Hippocampal formation (tissue), 2 donors: ENCODE data around the gene GPR101.

Experiments used
- DNase-seq, 2 donors: peaks; one replicate each; lab custom pipeline; 2025; lab: John Stamatoyannopoulos, UW

GPR101 gene, protein sequence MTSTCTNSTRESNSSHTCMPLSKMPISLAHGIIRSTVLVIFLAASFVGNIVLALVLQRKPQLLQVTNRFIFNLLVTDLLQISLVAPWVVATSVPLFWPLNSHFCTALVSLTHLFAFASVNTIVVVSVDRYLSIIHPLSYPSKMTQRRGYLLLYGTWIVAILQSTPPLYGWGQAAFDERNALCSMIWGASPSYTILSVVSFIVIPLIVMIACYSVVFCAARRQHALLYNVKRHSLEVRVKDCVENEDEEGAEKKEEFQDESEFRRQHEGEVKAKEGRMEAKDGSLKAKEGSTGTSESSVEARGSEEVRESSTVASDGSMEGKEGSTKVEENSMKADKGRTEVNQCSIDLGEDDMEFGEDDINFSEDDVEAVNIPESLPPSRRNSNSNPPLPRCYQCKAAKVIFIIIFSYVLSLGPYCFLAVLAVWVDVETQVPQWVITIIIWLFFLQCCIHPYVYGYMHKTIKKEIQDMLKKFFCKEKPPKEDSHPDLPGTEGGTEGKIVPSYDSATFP

DNA sequence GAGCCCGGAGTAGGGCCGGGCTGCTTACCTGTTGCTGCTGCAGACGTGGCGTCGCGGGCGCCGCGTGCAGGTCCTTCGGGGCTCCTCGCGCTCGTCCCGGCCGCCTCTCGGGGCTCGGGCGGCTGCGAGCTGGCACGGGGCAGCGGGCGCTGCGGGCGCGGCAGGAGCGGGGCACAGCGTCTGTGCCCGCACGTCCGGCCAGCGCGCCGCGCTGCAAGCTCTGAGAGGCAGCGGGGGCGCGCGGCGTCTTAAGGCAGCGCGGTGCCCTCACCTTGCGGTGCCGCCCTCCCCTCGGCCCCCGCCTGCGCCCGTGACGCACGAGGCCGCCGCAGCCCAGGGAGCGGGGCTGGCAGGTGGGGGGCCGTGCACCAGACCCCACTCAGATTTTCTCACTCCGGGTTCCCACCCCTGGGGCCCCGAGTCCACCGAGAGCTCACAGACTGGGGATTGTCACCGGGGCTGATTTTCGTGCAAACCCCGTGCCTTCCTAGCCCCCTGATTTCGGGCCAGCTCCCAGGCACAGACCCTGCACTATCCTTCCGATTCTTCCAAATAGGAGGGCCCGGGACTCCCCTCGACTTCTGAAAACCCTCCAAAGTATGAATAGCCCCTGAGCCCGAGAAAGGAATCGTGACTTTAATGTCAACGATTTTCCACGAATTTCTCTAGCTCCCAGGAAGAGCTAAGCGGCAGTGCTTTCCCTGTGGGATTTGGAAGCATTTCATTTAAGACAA is at the start of gene GPR101:
Gene GPR101, minus strand, starts transcription at position 222 of the 734 bp plus-strand sequence. CDS start 2,321 bp downstream, outside the sequence.
- DNase-seq = no peak

DNA sequence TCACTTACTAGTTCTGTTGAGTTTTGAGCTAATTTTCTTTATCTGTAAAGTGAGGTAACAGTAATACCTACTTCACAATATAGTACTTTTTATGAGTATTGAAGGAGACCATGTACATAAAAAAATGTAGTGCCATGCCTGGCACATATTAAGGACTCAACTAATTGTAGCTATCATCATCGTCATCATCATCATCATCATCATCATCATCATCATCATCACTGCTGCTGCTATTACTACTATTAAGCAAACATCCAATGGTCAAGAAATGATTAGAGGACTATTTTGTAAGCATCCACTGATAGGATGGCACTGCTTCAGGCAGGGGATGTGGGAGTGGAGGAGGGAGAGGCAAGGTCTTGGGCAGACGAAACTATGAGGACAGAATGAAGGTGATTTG is 47.4 kb upstream of the GPR101 start:
- no peak for DNase-seq

DNA sequence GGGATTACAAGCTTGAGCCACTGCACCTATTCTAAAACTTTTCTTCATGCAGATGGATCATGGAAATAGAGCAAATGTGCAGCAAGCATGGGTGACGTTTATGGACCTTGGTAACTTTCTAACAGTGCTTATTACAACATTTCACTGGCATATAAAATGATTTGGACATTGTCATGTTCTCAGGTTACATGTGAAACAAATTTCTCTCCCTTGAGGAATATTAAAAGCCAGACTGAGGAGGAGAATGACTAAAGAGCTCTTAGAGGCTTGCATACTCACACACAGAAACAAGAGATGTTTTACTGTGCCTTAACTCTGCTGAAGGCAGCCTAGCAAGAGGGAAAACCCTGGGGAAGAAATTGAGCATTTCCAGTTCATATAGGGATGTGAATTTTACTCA is 38.6 kb upstream of the GPR101 start:
- no peak for DNase-seq

DNA sequence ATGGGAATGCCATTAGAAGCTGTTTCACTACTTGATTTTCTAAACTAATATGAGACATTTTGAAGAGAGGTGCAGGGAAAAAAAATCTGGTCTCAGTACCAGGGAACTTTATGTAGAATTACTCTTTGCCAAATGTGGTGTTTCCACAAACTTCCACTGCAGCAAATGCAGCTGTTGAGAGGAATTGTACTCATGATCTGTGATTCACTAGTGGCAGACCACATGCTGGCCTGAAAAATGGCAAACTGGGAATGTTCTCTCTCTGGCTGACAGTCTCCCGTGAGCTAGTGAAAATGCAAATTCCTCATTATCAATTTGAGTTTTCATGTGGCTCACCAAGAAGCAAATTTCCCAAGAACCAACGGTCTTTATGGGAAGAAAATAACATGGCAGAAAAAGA is 37.8 kb upstream of the GPR101 start:
- DNase-seq = no peak

DNA sequence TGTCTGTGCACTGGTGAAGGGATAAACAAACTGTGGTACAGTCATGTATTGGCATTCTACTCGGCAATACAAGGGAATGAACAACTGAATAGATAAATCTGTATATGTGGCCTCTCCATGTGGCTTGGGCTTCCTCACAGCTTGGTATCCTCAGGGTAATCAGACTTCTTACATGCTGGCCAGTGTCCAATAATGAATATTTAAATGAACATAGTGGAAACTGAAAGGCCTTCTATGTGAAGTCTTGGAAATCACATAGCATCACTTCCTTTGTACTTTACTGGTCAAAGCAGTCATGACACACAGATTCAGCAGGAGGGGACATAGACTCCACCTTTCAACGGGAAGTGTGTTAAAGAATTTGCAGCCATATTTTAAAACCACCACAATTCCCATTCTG is 33.4 kb upstream of the GPR101 start:
- DNase-seq = no peak

DNA sequence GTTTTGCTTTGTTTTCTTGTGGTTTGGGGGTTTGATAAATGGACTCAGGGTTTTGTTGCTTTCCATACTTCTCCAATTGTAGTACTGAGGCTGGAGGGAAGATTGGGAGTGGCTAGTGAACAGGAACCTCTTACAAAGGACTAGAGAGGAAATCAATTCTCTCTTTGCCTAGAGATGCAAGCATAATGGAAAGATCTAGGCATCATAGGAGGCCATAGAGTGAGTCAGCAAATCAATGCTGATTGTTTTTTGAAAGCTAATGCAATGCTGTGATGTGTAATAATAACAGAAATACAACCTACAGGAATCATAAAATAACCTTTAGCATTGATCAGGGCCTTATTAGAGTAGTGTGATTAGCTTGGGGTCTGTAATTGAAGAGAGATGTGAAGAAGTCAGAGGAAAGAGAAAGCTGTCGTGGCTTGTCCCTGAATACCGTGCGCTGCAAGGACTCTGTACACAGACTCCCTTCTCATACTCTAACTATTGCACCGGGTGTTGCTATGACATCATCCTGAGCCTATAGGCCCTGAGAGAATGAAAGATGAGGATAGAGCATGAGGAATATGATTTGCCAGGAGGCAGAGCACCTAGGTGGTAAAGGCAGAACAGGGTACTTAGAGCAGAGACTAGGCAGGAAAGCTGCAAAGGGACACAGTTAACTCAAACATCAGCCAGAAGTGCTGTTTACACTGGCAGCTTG is 29.3 kb upstream of the GPR101 start:
- no peak for DNase-seq

DNA sequence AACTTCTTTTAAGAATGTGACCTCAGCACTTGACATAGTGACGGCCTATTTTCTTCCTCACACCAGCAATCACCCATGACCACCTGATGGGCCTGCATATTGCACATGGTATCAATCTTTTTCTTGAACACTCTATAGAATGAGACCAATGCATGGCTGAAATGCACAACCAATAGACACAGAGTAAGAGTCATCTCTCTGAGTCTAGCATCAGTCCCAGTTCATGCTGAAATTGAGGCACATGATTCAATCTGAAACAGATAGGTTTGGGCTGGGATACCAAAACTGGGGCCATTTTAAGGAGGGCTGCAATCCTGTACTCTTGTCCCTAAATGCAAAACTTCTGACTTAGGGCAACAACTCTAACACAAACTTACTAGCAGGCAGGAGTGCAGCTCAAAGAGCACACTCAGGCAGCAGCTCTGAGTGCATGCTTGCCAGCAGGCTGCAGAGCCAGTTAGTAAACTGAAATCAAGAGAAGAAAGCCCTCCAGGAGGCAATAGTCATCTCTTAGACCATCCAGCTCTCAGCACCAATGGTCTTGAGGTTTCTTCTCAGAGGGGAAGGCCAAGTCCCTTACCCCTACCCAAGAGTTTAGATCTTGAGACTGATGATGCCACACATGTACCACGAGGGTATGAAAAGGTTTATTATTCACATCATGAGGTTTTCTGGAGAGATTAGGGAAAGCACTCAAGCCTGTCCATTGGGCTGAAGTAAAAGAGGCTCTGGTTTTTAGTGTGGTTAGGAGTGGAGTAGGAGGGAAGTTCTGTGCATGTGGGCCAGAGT is 24.7 kb upstream of the GPR101 start:
- DNase-seq = no peak

DNA sequence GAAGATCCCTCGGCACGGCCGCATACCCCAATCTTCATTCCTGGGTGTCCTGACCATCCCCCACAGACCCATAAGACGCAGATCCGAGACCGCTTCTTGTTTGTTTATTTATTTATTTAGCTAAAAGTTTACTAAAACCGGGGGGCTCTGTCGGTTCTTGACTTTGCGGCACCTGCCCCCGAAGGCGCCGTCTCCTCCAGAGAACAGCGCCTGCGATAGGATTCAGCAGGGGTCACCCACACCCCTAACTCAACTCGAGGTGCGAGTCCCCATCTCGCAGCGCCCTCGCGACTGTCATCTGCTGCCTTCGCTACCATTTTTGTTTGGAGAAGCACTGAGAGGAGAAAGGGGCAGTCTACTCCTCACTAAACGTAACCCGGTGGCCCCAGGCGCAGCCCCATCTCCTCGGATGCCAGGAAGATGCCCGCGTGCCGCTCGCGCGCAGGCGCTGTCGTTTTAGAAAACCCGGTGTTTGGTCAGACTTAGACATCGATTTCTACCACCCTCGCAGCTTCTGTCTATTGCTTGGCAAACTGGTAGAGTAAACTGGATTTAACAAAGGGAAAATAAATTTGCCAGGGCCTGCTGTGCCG is 18.9 kb upstream of the GPR101 start:
- no peak for DNase-seq

DNA sequence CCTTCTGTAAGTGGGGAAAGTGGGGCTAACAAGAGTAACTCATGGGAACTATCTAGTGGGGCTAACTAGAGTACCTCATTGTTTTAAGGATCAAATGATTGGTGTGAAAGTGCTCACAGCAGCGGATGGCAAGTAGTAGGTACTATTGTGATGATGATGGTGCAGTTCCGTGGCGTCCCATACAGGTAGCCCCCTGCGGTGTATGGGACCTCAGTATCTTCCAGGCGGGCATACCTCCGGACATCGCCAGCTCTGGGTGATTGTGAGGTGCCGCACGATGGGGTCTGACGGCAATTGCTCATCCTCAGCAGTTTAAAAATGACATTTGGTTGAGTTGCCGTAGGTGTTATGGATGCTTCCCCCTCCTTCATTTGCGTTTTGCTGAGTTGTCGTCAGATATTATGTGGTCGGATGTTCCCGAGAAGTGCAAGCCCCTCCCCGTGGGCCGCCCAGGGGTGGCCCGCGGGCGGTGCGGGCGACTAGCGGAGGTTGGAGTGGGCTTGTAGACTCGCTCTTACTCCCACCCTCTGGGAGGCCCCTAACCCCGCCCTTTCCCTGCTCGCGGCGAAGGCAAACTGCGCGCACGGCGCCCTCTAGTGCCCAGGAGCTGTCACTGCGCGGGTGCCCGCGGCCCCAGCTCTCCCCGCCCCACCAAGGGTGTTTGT is 18.3 kb upstream of the GPR101 start:
- no peak for DNase-seq

DNA sequence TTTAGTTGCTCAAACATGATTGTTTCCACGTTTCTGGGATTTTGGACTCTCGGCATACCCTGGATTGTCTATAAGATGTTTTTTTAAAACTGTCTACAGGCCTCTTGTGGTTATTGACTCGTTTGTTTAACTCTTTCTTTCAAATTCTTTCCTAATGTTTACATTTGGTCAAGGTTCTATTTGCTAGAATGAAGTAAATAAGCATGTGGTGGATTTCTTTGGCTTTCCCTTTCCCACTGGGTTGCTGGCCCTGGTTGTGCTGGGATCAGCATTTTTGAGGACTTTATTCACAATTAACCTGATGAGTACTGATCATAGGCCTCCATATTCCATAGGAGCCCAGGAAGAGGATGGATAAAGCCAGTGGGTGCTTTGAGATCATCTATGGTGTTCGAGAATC is 11.1 kb upstream of the GPR101 start:
- DNase-seq = no peak

DNA sequence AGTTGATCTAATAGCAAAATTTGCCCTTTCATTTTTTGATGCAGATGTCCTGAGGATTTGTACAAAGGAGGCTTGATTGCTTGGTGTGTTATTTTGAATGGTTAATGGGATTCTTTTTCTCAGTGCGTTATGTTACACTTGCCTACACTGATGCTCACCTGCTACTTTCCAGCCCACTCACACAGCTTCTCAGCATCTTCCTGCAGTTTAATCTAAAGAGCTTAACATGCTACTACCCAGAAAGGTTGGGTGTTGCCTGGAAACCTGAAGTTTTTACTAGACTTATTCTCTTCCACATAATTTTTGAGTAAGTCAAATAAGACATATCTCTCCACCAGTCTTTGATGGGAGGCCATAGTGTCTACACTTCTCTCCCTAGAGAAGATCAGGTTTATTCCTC is 9.9 kb upstream of the GPR101 start:
- DNase-seq = no peak

DNA sequence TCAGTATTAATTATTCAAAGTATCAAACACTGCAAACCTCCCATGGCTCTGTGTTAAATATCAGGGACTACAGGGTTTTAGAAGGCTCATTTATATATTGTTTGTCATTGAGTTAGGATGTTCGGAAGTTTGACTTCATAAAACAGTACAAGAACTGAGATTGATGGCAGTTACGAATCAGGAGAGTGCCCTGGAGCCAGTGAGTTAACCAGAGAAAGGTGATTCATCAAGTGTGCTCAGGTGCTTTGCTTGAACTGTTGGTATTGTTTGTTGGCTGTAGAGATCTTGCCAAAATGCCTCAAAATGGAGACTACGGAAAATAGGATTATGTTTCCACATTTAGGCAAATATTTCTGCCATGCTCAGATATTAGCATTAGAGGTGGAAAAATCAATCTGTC is 7.5 kb upstream of the GPR101 start:
- no peak for DNase-seq

DNA sequence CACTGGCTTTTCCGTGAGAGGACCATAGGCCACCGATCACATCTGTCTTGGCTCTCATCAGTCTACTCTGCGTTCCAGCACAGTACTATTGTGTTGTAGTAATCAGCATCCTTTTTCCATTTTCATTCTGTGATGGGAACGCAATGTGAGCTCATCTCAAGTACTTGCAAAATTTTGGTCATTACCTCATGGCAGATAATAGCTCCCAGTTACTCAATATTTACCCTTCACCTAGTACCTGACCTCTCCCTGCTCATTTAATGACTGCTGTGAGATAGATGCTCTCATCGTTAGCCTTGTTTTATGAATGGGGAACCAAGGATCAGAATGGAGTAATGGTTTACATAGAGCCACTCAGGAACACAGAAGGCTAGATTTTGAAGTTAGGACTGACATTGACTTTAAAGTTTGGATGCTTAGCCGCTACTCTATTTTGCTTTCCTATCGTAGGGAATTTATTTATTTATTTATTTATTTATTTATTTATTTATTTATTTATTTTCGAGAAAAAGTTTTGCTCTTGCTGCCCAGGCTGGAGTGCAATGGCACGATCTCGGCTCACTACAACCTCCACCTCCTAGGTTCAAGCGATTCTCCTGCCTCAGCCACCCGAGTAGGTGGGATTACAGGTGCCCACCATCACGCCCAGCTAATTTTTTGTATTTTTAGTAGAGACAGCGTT is 6.5 kb upstream of the GPR101 start:
- no peak for DNase-seq

DNA sequence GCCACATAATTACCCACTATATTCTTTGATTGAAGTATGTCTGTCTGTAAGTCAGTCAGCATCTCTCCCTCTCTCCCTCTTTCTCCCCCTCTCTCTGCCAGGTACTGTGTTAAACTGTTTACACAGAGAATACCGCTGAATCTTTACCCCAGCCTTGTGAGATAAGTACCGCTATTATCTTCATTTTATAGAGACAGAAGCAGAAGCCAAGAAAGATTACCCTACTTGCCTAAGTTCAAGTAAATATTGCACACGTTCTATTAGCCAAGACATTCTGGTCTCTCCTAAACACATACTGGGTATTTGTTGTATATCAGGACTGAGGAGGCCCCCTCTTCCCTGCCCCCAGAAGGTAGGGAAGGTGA is 695 bp upstream of the GPR101 start:
- no peak for DNase-seq

DNA sequence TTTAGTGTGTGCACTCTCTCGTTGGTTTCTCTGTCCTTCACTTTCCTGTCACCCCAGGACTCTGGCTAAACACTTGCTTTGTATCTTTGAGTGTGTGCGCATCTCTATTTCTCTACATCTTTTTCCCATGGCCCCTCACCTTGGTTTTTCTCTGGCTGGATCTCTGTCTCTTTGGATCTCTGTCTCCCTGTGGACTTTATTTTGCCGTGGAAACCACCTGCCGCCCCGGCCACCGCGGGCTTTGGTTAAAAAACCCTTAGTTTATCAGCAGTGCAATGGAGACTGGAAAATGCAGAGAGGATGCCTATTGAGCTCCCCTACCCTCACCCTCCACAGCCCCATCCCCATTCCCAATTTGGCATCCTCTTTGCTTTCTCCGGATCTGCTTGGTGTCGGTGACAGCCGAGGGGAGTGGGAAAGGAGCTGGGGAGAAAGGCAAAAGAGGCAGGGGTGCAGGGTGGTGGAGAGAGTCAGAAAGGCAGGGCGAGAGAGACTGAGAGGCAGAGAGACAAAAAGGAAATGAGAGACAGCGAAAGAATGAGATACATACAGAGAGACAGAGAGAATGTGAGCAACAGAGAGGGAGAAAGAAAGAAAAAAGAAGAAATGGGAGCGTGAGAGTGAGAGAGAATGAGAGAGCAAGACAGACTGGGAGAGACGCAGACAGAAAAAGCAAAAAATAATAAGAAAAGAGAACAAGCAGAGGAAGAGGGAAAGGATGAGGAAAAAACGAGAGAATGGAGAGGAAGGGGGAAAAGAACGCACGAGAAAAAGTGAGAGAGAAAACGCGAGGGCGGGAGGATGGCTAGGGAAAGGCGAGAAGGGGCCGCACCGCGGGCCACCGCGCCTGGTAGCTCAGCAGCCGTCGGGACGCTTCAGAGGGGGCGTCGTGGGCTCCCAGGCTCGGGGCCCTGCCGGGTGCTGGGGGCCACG is 688 bp downstream of the GPR101 start:
- no peak for DNase-seq

DNA sequence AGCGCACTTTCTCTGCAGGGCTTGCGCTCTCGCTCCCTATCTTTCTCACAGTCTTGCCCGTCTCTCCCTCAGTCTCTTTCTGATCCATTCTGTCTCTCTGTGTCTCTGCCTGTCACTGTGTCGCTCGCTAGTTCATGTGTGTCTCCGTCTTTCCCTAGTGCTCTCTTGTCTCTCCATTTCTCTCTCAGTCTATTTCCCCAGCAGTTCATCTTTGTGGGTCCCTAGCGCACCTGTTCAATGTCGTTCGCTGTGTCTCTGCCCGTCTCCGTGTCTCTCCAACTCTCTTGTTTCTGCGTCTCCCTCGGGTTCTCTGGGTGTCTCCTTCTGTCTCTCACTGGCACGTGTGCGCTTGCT is 1.5 kb downstream of the GPR101 start:
- DNase-seq = no peak

DNA sequence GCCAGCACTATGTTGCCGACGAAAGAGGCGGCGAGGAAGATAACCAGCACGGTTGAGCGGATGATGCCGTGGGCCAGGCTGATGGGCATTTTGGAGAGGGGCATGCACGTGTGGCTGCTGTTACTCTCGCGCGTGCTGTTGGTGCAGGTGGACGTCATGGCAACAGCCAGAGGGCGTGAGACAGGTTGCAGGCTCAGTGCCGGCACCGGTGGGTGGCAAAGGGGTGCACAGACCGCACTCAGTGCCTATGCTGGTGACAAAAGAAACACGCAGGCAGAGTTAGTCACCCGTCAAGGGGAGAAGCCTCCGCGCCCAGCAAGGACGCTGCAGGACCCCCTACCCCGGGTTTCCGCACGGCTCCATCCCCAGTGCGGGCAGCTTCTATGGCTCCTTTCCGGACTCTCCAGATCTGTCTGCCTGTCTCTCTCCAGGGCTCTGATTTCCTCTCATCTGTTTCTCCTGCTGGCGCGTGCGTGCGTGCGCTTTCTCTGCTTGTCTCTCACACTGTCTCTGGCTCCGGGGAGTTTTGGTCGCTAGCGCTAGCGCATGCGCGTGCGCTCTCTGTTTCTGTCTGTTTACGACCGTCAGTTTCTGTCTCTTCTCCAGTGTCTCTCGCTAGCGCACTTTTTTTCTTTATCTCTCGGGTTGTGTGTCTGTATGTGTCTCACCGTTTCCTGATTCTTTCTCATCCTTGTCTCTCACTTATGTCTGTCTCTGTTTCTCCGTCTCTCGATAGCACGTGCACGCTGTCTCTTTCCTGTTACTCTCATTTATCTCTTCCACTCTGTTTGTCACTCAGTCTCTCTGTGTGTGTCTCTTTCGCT is 2.1 kb downstream of the GPR101 start:
- DNase-seq = no peak

DNA sequence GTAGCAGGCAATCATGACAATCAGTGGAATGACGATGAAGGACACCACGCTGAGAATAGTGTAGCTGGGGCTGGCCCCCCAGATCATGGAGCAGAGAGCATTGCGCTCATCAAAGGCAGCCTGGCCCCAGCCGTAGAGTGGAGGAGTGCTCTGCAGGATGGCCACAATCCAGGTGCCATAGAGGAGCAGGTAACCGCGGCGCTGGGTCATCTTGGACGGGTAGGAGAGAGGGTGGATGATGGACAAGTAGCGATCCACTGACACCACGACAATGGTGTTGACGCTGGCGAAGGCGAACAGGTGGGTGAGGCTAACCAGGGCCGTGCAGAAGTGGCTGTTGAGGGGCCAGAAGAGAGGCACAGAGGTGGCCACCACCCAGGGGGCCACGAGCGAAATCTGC is 2.8 kb downstream of the GPR101 start:
- DNase-seq = no peak
